Measurements from ENCODE around the gene NDUFV1. TPM values are rescaled to one million over a fixed set of nuclear protein-coding genes. Genes with fewer than 3 reads are reported as not detected.
A peak's percentile ranks its signal among the peaks of the same experiment; 100 is the strongest.
"Not testable (repeated sequence)": the region's sequence is repeated elsewhere in the genome, so short reads cannot be mapped to it uniquely, and the experiment has no call there.

Gene NDUFV1
- 150 TPM for polyA plus RNA-seq (2012; ENCODE audit: missing spikeins)

DNA sequence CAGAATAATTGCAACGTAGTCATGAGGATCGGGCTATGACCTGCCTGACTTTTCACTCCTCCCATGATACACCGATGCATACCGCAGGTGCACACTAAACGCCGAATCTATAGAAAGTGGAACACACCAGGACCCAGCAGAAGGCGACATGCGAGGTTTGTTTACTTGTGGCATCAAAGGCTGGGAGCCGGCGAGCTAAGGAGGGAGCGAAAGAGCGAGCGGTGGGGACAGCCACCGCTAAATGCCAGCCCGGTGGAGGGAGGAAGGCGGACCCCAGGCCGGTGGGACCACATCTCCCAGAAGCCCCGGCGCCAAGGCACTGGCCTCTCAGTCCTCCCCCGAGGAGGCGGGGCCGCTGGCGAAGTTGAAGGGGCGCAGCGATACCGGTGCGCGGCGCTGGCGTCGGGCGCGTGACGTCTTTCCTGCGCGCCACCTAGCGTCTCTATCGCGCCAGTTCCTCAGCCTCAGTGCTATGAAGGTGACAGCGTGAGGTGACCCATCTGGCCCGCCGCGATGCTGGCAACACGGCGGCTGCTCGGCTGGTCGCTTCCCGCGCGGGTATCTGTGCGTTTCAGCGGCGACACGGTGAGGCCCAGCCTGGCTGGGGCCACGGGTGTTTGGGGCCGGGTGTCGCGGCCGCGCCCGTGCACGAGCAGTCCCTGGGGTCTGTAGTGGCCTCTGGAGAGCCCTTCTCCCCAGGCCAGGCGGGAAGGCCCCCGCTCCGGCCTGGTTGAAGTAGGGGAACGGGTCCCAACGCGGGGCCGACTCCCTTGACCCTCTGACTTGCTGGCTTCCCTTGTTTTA, at the start of gene NDUFV1:
Gene NDUFV1 (plus strand): TSS at position 445 of the 804 bp plus-strand sequence. CDS start 69 bp downstream, at position 514.
- FAIRE-seq (peak; percentile 100), DNase-seq (ENCODE audit: insufficient read length) (peak; percentile 84)
- TF ChIP-seq TAF1 (IDR thresholded peaks at IDR 0.05; ENCODE audit: borderline replicate concordance, low read depth, low read length) = peak; percentile 70; the same call in 1 of the 2 replicates
- peak; percentile 86 for TF ChIP-seq POLR2AphosphoS5 (IDR thresholded peaks at IDR 0.05; ENCODE audit: low read depth, low read length)
- peak; percentile 90 for TF ChIP-seq POLR2A (IDR thresholded peaks at IDR 0.05; ENCODE audit: low read depth, low read length)

DNA sequence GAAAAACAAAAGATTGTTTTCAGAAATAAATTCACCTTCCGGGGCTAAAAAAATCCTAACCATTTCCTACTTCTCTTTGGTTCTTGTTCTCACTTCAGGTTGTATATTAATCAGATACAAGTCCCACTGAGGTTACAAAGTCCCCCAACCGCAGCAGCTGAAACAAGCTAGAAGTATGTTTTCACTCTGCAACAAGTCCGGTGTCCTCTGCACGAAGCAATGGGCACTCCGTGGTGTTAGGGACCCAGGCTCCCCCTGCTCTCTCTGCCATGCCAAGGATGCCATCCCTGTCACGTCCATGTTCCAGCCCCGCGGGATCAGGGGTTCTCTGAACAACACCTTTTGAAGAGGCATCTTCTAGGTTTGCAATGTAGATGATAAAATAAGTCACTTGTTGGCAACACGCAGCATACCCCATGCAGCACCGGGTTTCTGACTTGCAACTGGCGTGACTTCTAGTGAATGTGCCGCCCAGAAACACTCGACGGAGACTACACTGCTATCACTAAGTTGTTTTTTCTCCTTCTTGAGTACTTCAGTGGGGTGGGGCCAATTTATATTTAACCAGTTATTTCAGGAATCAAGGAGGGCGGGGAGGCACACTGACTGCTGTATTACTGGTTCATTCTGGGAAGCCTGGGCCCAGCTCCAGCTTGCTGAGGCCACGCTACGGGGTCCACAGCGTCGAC, 48.5 kb upstream of the NDUFV1 start:
- FAIRE-seq (peak; percentile 87), DNase-seq (ENCODE audit: insufficient read length) (no peak)
- TF ChIP-seq TAF1 (IDR thresholded peaks at IDR 0.05; ENCODE audit: borderline replicate concordance, low read depth, low read length) (0 out of 2 replicates have a peak, but pooled peaks have one; percentile 33), POLR2AphosphoS5 (IDR thresholded peaks at IDR 0.05; ENCODE audit: low read depth, low read length) (peak; percentile 34; the same call in 1 of the 2 replicates), POLR2A (IDR thresholded peaks at IDR 0.05; ENCODE audit: low read depth, low read length) (peak; percentile 24; the same call in 1 of the 2 replicates)

DNA sequence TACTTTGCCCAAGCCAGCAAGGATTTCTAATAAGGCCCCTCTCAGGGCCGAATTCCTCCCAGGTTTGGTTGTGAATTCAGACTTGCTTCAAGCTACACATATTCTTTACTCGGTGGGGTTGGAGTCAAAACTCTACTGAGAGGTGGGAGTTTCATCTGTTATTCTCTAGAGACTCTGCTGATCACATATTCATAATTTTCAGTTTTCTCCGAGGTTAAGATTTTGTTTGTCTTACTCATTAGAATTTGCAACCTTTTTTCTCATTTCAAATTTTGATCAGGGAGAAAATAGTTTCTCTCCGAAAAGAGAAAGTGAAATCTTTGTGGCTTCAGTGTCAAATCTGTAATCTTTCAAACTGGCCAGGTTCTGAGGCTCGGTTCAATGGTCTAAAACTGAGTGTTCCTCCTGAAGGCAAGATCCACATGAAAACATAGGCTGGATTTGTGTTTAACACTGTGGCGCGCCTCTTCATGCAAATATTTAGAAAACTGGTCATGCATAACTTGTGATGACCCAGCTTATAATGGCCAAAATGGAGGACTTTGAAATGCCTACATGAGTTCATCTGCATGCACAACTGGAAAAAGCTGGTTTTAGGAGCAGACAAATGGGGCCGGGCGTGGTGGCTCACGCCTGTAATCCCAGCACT, 44.6 kb upstream of the NDUFV1 start:
- DNase-seq (ENCODE audit: insufficient read length) (no peak), FAIRE-seq (peak; percentile 78)
- TF ChIP-seq POLR2AphosphoS5 (IDR thresholded peaks at IDR 0.05; ENCODE audit: low read depth, low read length) (no peak), POLR2A (IDR thresholded peaks at IDR 0.05; ENCODE audit: low read depth, low read length) (no peak), TAF1 (IDR thresholded peaks at IDR 0.05; ENCODE audit: borderline replicate concordance, low read depth, low read length) (no peak)

DNA sequence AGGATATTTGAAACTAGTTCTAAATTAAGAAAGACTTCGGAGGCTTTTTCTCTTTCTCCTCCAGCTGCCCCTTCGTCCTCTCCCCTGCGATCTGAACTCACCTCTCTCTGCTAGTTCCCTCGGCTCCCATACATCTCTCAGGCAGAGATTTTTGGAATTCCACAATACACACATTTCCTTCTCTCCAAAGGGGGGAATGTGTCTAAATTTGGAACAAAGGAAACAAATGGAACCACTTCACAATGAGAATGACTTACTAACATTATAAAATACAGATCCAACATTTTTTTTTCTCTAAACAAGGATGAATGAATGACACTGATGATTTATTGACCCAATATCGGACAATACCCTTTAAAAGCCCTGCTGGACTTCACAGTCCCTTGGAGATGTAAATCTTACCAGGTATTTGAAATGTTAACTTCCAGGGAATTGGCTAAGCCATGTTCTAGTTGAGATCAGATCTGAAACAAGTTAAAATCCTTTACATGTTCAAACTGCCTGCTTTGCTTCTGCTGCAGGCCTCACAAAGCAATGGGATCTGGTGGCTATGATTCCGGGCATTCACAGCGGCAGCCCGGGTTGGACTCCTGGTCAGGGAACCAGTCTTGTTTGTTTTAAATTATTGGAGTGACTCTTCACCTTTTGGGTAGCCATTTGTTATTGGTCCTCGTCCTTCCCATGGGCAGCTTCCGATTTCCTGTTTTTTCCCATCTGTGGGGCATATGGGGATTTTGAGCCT, 43.6 kb upstream of the NDUFV1 start:
- no peak for DNase-seq (ENCODE audit: insufficient read length)
- no peak for FAIRE-seq

DNA sequence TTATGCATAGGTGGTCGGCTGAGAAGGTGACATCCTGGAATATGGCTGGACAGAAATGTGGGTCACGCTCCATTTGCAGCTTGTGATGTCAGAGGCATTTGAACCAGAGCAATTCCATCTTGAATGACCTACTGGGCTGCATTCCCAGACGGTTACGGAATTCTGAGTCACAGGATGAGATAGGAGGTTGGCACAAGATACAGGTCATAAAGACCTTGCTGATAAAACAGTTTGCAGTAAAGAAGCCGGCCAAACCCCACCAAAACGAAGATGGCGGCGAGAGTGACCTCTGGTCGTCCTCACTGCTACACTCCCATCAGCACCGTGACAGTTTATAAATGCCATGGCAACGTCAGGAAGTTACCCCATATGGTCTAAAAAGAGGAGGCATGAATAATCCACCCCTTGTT, 43.0 kb upstream of the NDUFV1 start:
- not testable (repeated sequence) for FAIRE-seq; DNase-seq (ENCODE audit: insufficient read length)

More for the DNA sequence above, 43.6 kb upstream of the NDUFV1 start:
- TF ChIP-seq TAF1 (IDR thresholded peaks at IDR 0.05; ENCODE audit: borderline replicate concordance, low read depth, low read length) (no peak), POLR2AphosphoS5 (IDR thresholded peaks at IDR 0.05; ENCODE audit: low read depth, low read length) (no peak), POLR2A (IDR thresholded peaks at IDR 0.05; ENCODE audit: low read depth, low read length) (no peak)

DNA sequence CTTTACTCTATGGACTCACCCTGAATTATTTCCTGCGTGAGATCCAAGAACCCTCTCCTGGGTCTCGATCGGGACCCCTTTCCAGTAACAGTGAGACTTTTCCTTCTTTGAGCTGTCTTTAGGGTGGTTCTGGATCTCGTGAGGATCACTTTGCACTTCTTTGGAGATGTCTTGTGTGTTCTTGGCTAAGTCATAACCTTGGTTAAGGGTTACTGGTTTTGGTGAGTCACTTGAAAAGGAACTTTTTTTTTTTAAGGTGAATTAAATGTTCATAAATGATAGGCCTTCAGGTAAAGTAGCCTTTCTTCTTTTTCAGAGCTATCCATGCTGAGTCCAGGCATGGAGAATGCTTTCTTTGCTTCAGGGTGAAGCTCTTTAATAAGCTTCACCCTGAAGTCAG, 42.5 kb upstream of the NDUFV1 start:
- no peak for DNase-seq (ENCODE audit: insufficient read length)
- FAIRE-seq = no peak
- no peak for TF ChIP-seq POLR2AphosphoS5 (IDR thresholded peaks at IDR 0.05; ENCODE audit: low read depth, low read length)
- TF ChIP-seq TAF1 (IDR thresholded peaks at IDR 0.05; ENCODE audit: borderline replicate concordance, low read depth, low read length) = no peak
- no peak for TF ChIP-seq POLR2A (IDR thresholded peaks at IDR 0.05; ENCODE audit: low read depth, low read length)

DNA sequence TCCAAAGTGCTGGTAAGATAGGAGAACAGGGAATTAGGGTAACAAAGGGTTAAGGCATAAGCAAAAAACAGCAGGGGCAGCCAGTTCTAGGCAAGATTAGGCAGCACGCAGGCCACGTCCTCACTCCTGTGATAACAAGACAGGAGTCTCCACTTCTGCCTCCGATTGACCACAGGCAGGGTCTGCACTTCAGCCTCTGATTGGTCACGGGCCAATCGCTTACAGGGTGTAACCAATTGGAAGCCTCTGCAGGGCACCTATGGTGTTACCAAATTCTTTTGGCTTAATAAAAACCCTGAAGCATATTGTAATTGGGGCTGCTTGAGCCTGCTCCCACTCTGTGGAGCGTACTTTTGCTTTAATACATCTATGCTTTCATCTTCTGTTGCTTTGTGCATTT, 35.3 kb upstream of the NDUFV1 start:
- TF ChIP-seq POLR2A (IDR thresholded peaks at IDR 0.05; ENCODE audit: low read depth, low read length) (no peak), POLR2AphosphoS5 (IDR thresholded peaks at IDR 0.05; ENCODE audit: low read depth, low read length) (no peak), TAF1 (IDR thresholded peaks at IDR 0.05; ENCODE audit: borderline replicate concordance, low read depth, low read length) (no peak)
- no peak for DNase-seq (ENCODE audit: insufficient read length)
- no peak for FAIRE-seq

DNA sequence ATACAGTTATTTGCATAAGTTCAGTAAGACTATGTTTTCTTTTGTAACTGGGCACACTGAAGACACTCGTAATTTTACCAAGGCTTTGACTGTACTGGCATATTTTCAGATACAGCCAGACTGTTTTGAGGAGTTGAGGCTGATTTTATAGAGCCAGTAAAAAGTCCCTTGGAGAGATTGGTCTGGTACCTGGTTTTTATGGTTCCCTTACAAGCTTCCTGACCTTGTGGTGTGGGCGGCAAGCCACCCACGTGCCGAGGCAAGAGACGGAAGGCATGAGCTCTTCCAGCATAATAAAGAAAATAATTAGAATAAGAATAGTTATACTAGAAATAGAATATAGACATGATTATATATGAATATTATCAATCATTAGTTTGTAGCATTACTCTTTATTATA, 34.4 kb upstream of the NDUFV1 start:
- TF ChIP-seq TAF1 (IDR thresholded peaks at IDR 0.05; ENCODE audit: borderline replicate concordance, low read depth, low read length) = no peak
- no peak for TF ChIP-seq POLR2AphosphoS5 (IDR thresholded peaks at IDR 0.05; ENCODE audit: low read depth, low read length)
- TF ChIP-seq POLR2A (IDR thresholded peaks at IDR 0.05; ENCODE audit: low read depth, low read length) = no peak
- FAIRE-seq (no peak), DNase-seq (ENCODE audit: insufficient read length) (no peak)

DNA sequence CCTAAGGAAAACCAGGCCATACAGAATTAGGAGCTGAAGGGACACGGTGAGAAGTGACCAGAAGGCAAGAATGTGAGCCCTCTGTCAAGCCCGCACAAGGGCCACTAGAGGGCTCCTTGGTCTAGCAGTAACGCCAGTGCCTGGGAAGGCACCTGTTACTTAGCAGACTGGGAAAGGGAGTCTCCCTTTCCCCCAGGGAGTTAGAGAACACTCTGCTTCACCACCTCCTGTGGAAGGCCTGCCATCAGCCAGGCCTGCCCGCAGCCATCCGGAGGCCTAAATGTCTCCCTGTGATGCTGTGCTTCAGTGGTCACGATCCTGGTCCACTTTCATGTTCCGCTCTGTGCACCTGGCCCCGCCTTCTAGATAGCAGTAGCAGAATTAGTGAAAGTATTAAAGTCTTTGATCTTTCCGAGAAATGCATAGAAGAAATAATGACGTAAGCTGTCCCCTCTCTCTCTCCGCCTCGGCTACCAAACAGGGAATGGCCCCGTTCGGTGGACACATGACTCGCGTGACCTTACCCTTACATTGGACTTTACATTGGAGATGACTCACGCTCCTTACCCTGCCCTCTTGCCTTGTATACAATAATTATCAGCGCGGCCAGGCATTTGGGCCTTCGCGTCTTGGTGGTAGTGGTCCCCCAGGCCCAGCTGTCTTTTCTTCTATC, 33.9 kb upstream of the NDUFV1 start:
- DNase-seq (ENCODE audit: insufficient read length) (no peak), FAIRE-seq (peak; percentile 69)
- TF ChIP-seq POLR2AphosphoS5 (IDR thresholded peaks at IDR 0.05; ENCODE audit: low read depth, low read length) (no peak), POLR2A (IDR thresholded peaks at IDR 0.05; ENCODE audit: low read depth, low read length) (no peak), TAF1 (IDR thresholded peaks at IDR 0.05; ENCODE audit: borderline replicate concordance, low read depth, low read length) (no peak)

DNA sequence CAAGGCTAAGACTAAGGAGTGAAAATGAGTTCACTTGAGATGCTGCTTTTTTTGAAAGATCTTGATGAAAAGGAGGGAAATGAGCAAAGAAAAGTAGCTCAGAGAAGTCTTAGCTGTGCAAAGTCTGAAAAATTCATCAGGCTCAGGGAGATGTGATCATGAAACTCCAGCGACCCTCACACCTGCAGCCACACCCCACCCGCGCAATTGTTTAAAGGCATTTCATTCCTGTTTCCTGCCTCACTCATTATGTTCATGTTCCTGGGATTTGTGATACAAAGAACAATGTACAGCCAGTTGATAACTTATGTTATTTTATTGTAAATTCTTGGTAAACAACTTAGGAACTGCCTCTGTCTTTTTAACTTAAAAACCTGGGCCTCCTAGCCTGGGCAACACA, 31.8 kb upstream of the NDUFV1 start:
- no peak for DNase-seq (ENCODE audit: insufficient read length)
- FAIRE-seq = no peak
- TF ChIP-seq POLR2A (IDR thresholded peaks at IDR 0.05; ENCODE audit: low read depth, low read length) (no peak), POLR2AphosphoS5 (IDR thresholded peaks at IDR 0.05; ENCODE audit: low read depth, low read length) (no peak), TAF1 (IDR thresholded peaks at IDR 0.05; ENCODE audit: borderline replicate concordance, low read depth, low read length) (no peak)
